Osteocyte (in vitro differentiated cells): ENCODE results near the gene GEMIN7. TPM values are rescaled to one million over a fixed set of nuclear protein-coding genes. Genes with fewer than 3 reads are reported as not detected.

Source experiments
- DNase-seq: peaks from one replicate; pipeline ENCODE4 v3.0.0; 2021; ENCODE audit warnings: mixed read lengths; ENCODE audit not compliant: unreplicated experiment; ENCODE audit errors: extremely low spot score
- H3K27ac Mint-ChIP-seq: one replicate; pipeline ENCODE4 v1.8.0; 2021; ENCODE audit warnings: mild to moderate bottlenecking, mixed read lengths; ENCODE audit not compliant: unreplicated experiment
- H3K27me3 Mint-ChIP-seq: one replicate; pipeline ENCODE4 v1.8.0; 2021; ENCODE audit warnings: mixed read lengths; ENCODE audit not compliant: unreplicated experiment
- H3K36me3 Mint-ChIP-seq: one replicate; pipeline ENCODE4 v1.8.0; 2021; ENCODE audit warnings: mixed read lengths; ENCODE audit not compliant: unreplicated experiment
- H3K4me1 Mint-ChIP-seq: one replicate; pipeline ENCODE4 v1.8.0; 2021; ENCODE audit warnings: mixed read lengths; ENCODE audit not compliant: unreplicated experiment
- H3K4me3 Mint-ChIP-seq: one replicate; pipeline ENCODE4 v1.8.0; 2021; ENCODE audit warnings: mild to moderate bottlenecking, moderate library complexity, mixed read lengths; ENCODE audit not compliant: unreplicated experiment
- H3K9me3 Mint-ChIP-seq: one replicate; pipeline ENCODE4 v1.8.0; 2021; ENCODE audit warnings: mixed read lengths; ENCODE audit not compliant: unreplicated experiment
- total RNA-seq: library from RNA; stranded (reverse); gene quantifications from 2 replicates; pipeline ENCODE4 v1.2.1, GENCODE V29; 2021
- TF ChIP-seq, protein P1 (sequence below): fragments of 200-600 bp; sonication (generic); IDR thresholded peaks from 2 replicates; pipeline ENCODE4 v1.5.0; 2021; ENCODE audit warnings: antibody characterized with exemption, mild to moderate bottlenecking, moderate library complexity

Gene GEMIN7
- total RNA-seq, 1 donor from 2014 or later: 25.8 TPM

DNA sequence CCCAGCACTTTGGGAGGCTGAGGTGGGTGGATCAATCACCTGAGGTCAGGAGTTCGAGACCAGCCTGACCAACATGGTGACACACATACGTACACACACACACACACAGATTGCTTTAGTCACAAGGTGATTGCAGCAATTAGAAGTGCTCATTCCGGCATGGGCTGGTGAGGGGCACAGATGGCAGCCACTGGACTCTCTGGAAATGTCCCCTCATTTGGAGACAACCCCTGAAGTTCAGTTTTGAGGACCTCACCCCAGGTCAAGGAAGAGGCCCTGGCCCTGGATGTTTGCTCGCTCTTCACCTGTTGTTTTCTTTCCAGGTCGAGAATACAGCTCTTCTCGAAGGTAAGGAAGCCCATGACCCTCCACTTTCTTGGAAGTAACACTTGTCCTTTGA, 8.8 kb upstream of the GEMIN7 start:
- no peaks in the 10 kb centered on the region for H3K9me3 Mint-ChIP-seq
- H3K27ac Mint-ChIP-seq: no peak overlapping the region
- H3K27me3 Mint-ChIP-seq: no peaks in the 10 kb centered on the region
- no peak overlapping the region for H3K4me3 Mint-ChIP-seq
- TF ChIP-seq, protein P1, sequence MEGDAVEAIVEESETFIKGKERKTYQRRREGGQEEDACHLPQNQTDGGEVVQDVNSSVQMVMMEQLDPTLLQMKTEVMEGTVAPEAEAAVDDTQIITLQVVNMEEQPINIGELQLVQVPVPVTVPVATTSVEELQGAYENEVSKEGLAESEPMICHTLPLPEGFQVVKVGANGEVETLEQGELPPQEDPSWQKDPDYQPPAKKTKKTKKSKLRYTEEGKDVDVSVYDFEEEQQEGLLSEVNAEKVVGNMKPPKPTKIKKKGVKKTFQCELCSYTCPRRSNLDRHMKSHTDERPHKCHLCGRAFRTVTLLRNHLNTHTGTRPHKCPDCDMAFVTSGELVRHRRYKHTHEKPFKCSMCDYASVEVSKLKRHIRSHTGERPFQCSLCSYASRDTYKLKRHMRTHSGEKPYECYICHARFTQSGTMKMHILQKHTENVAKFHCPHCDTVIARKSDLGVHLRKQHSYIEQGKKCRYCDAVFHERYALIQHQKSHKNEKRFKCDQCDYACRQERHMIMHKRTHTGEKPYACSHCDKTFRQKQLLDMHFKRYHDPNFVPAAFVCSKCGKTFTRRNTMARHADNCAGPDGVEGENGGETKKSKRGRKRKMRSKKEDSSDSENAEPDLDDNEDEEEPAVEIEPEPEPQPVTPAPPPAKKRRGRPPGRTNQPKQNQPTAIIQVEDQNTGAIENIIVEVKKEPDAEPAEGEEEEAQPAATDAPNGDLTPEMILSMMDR: no peak
- H3K36me3 Mint-ChIP-seq: peaks cover 20% of the 10 kb centered on the region
- peaks cover 2% of the 10 kb centered on the region for H3K4me1 Mint-ChIP-seq
- DNase-seq: no peak

DNA sequence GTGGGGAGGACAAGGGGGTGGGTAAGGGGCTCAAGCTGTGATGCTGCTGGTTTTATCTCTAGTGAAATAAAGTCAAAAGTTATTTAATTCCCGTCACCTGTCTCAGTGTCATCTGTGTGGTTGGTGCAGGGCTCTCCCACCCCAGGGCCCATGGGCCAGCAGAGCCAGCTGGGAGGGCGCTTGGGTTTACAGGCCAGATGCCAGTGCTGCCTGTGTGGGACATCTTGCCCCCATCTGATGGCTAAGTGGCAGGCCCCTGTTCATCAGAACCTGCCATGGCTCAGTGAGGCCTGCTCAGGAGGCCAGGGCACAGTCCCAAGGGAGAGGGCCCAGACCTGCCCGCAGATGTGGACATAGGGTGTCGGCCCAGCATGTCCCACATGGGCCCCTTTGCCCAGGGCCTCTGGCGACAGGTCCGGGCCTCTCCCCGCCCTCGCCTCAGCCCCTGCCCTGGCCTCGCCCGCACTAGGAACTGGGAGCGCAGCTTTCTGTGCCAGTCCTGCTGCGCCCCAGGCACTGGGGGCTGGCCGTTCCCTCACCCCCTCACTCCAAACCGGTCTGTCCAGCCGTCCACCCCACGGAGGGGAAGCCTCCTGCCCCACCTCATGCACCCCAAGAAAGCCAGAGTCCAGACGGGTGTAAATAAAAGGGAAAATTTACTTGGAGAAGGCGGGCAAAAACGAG, 8.1 kb upstream of the GEMIN7 start:
- Mint-ChIP-seq H3K9me3 (no peaks in the 10 kb centered on the region), H3K4me3 (no peak overlapping the region), H3K27me3 (no peaks in the 10 kb centered on the region), H3K27ac (no peak overlapping the region), H3K4me1 (peaks cover 2% of the 10 kb centered on the region), H3K36me3 (peaks cover 14% of the 10 kb centered on the region)
- DNase-seq: no peak
- TF ChIP-seq, protein P1: no peak

DNA sequence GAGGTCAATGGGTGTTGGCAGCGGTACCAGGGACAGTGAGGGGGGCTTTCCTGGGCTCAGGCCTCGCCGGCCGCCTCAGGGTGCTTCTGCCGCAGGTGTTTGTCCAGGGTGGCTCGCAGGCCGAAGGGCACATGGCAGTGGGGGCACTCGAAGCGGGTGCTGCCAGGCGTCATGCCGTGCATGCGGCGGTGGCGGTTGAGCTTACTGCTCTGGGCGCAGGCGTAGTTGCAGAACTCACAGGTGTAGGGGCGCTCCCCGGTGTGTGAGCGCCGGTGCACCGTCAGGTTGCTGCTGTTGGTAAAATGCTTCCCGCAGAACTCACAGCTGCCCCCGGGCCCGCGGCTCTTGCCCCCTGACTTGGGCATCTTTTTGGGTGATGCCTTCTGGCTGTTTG, 7.5 kb upstream of the GEMIN7 start:
- TF ChIP-seq, protein P1: no peak
- no peaks in the 10 kb centered on the region for H3K9me3 Mint-ChIP-seq
- H3K4me1 Mint-ChIP-seq: peaks cover 4% of the 10 kb centered on the region
- H3K36me3 Mint-ChIP-seq: peaks cover 14% of the 10 kb centered on the region
- H3K4me3 Mint-ChIP-seq: no peak overlapping the region
- no peak overlapping the region for H3K27ac Mint-ChIP-seq
- no peaks in the 10 kb centered on the region for H3K27me3 Mint-ChIP-seq
- DNase-seq: no peak

DNA sequence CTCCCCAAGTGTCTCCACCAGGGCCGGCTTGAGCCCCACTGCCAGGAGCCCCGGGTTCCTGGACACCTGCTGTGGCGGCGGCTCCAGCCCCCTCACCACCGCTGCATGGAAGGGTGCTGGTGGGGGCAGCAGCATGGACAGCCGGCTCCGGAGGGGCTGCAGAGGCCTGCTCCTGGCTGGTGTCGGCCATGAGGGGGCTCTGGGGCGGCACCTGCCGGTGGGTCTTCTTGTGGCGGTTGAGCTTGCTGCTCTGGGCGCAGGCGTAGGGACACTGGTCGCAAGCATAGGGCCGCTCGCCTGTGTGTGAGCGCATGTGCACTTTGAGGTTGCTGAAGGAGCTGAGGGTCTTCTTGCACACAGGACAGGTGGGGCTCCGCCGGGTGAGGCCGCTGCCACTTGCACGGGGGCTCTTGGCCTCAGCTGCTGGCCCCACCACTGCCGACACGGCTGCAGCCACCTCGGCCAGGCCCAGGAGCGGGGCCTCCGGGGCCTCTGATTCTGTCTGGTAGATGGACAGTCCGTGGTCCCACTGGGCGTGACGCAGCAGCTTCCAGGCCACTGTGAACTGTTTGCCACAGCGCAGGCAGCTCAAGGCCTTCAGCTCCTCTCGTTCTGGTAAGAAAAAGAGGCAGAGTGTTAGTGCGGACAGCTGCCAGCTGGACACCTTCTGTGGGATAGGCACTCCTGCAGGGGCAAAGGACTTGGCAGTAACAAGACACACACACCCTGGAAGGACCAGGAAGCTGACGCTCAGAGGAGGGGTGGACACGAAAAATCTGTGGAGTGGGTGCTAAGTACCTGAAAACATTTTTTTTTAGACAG, 6.9 kb upstream of the GEMIN7 start:
- peaks cover 12% of the 10 kb centered on the region for H3K36me3 Mint-ChIP-seq
- H3K4me1 Mint-ChIP-seq: peaks cover 10% of the 10 kb centered on the region
- no peaks in the 10 kb centered on the region for H3K9me3 Mint-ChIP-seq
- H3K27ac Mint-ChIP-seq: no peak overlapping the region
- TF ChIP-seq, protein P1: no peak
- no peak overlapping the region for H3K4me3 Mint-ChIP-seq
- no peak for DNase-seq
- H3K27me3 Mint-ChIP-seq: no peaks in the 10 kb centered on the region

DNA sequence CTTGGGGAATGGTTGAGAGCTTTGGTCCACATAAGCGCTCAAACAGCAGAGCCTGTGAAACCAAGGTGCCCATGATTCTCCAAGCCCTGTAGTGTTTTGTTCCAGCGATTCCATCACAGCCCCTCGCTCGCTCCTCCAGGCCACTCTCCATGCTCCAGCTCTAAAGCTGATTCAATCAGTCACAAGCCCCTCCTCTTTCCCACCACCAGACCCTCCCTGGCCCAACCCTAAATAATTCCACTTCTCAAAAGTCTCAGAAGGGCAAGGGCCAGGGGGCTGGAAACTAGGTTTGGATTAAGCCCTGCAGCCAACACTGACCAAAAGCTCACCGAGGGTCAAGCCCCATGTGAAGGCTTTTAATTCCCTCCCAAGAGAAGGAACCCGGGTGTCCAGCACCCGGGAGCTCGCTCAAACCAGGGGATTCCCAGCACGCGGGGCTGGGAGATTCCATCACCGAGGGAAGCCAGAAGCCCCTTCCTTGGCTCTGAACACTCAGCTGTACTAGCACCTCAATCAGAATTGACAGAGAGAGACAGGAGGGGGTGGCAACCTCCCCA, 4.2 kb upstream of the GEMIN7 start:
- Mint-ChIP-seq H3K36me3 (peaks cover under 1% of the 10 kb centered on the region), H3K9me3 (no peaks in the 10 kb centered on the region), H3K4me3 (no peak overlapping the region), H3K4me1 (peaks cover 17% of the 10 kb centered on the region), H3K27me3 (no peaks in the 10 kb centered on the region), H3K27ac (peak overlapping the region; percentile 28)
- TF ChIP-seq, protein P1: no peak
- no peak for DNase-seq
